ENCODE data around the gene FBXL20.

DNA sequence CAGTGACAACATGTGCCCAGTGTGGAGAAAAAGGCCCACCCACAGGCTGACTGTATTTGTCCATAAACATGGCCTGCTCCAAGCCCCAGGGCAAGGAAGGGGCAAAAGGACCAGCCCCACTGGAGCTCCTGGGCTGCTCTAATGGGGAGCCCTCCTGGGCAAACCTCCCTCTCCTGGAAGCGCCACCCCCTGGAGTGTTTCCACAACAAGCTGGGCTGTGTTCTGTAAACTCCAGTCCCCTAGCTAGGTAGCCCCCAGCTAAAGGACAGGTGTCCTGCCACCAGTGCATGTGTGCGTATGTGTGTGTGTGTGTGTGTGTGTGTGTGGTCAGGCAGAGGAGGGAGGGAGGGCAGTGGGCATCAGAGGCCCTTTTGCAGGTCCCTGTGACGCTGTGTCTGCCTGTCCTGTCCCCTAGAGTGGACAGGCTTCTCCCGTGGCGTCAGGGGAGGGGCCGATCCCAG is 164.4 kb downstream of the FBXL20 start:
- TF ChIP-seq, protein P1, sequence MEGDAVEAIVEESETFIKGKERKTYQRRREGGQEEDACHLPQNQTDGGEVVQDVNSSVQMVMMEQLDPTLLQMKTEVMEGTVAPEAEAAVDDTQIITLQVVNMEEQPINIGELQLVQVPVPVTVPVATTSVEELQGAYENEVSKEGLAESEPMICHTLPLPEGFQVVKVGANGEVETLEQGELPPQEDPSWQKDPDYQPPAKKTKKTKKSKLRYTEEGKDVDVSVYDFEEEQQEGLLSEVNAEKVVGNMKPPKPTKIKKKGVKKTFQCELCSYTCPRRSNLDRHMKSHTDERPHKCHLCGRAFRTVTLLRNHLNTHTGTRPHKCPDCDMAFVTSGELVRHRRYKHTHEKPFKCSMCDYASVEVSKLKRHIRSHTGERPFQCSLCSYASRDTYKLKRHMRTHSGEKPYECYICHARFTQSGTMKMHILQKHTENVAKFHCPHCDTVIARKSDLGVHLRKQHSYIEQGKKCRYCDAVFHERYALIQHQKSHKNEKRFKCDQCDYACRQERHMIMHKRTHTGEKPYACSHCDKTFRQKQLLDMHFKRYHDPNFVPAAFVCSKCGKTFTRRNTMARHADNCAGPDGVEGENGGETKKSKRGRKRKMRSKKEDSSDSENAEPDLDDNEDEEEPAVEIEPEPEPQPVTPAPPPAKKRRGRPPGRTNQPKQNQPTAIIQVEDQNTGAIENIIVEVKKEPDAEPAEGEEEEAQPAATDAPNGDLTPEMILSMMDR (IDR thresholded peaks at IDR 0.05), result no peak
- TF ChIP-seq POLR2AphosphoS5 (IDR thresholded peaks at IDR 0.05), result no peak
- no peak for TF ChIP-seq POLR2A (IDR thresholded peaks at IDR 0.05)

All from breast epithelium (tissue), 3 donors.